ENCODE results near the gene HMOX2.

HMOX2 gene

DNA sequence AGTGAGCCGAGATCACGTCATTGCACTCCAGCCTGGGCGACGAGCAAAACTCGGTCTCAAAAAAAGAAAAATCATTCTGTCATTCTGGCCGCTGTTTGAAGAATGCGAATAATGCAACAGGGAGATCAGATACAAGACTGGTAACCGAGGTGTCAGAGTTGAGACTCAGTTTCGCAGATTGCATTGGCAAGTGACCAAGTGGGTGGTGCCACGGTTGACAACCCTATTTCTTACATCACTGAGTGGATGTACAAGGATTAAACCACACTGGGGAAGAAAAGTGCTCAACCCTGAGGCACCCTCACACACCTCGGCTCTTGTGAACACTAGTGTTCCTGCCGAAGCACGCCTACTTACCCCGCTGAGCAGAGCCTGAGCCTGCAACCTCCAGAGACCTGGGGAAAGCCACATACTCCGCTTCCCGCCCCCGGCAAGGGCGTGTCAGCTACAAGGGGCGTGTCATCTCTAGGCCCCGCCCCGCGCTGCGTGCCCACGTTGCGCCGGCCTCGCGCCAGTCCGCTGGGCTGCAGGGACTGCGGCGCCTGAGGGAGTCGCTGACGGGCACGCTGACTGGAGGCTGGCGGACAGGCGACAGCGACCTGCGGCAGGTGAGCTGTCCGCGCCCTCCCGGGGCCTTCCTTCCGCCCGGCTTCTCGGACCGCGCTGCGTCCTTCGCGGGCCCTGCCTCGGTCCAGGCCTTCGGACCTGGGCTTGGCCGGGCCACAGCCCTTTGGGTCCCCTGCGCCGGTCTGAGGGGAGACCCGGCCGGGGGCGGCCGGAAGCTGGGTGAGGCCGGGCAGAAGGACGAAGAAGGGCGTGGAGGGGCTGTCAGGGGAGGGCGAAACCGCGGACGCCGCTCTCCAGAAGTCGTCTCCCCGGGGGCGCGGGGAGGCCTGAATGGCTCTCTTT is at the start of gene HMOX2:
TSS of gene HMOX2 (plus strand) at position 519 of the 909 bp plus-strand sequence. CDS start 29,127 bp downstream, outside the sequence.
- DNase-seq (ENCODE audit: low read depth, low spot score): peak; percentile 70

DNA sequence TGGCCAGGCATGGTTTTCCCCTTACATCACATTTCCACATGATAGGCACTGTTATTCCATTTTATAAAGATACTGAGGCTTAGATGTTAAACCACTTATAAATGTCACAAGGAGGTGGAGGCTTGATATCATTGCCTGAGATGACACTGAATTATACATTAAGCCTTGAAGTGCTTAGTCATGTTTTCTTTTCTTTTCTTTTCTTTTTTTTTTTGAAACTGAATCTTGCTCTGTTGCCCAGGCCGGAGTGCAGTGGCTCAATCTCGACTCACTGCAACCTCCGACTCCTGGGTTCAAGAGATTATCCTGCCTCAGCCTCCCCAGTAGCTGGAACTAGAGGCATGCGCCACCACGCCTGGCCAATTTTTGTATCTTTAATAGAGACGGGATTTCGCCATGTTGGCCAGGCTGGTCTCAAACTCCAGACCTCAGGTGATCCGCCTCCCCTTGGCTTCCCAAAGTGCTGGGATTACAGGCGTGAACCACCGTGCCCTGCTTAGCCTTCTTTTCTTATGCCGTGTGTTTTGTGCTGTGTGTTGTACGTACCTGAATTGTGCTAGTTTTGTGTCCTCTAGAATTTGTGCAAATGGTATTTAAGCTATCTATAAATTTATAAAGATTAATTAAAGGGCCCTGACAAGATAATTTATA is 49.4 kb upstream of the HMOX2 start:
- DNase-seq (ENCODE audit: low read depth, low spot score): no peak

- no peak for DNase-seq (ENCODE audit: low read depth, low spot score)
These were observed 47.7 kb upstream of the HMOX2 start for GRCh38 chr16:4428500-4428899.

DNA sequence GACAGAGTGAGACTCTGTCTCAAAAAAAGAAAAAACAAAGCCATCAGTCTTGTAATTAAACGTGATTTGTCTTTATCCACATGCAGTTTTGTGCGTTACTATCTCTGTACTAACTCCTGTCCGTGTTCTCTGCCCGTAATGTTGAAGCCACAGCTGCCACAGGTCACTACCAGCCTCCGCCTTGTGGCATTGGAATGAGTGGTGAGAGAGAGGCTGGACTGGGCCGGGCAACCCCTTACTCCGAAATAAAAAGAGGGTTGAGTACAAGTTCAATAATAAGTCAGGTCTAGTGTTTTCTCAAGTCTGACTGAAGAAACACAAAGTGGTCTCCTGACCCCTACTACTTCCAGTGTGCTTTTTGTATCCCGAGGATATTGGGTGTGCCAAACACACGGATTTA is 45.2 kb upstream of the HMOX2 start:
- DNase-seq (ENCODE audit: low read depth, low spot score): no peak

GRCh38 chr16:4433228-4433627 is 43.0 kb upstream of the HMOX2 start:
- DNase-seq (ENCODE audit: low read depth, low spot score): no peak

DNA sequence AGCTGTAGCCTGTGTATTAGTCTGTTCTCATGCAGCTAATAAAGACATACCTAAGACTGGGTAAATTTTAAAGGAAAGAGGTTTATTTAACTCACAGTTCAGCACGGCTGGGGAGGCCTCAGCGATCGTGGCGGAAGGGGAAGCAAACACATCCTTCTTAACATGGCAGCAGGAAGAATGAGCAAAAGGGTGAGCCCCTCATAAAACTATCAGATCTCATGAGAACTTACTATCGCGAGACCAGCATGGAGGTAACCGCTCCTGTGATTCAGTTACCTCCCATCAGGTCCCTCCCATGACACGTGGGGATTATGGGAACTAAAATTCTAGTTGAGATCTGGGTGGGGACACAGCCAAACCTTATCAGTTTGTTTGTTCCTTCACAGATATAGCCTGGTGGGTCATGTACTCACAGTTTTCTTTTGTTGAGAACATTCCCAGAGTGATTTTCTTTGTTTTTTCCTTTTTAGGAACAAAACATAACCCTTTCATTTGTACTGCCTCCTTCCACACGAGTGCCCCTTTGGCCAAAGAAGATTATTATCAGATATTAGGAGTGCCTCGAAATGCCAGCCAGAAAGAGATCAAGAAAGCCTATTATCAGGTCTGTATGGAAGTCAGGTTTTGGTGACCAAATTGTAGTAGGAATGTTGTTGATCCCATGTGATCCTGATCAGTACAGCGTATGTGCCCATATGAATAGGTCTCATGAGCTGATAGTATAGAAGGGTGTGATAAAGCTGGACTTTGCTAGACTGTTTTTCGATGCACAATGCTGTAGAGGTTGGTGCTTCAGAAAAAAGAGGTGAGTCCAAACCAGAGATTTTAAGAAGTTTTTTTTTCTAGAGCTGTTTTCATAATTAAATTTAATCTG is 42.0 kb upstream of the HMOX2 start:
- no peak for DNase-seq (ENCODE audit: low read depth, low spot score)

DNA sequence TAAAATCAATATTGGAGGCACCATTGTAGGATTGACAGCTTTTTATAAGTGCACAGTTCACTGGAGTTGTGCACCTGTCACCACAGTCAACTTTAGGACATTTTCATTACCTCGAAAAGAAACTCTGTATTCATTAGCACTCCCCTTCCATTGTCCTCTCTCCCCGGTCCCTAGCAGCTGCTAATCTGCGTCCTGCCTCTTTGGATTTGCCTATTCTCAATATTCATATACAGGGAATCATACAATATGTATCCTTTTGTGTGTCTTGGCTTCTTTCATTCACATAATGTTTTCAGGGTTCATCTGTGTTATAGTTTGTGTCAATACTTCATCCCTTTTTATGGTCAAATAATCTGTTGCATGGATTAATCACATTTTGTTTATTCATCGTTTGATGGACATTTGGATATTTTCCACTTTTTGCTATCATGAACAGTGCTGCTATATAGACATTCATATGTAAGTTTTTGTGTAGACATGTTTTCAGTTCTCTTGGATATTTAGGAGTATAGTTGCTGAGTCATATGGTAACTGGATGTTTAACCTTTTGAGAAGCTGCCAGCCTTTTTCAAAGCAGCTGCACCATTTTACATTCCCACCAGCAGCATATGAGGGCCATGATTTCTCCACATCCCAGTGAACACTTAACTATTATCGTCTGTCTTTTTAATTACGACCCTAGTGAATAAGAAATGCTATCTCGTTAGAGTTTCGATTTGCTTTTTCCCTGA is 40.7 kb upstream of the HMOX2 start:
- no peak for DNase-seq (ENCODE audit: low read depth, low spot score)

GRCh38 chr16:4437366-4437765 is 38.8 kb upstream of the HMOX2 start:
- DNase-seq (ENCODE audit: low read depth, low spot score): no peak

GRCh38 chr16:4442371-4442770 is 33.8 kb upstream of the HMOX2 start:
- DNase-seq (ENCODE audit: low read depth, low spot score): no peak

GRCh38 chr16:4443271-4443670 is 32.9 kb upstream of the HMOX2 start:
- no peak for DNase-seq (ENCODE audit: low read depth, low spot score)

DNA sequence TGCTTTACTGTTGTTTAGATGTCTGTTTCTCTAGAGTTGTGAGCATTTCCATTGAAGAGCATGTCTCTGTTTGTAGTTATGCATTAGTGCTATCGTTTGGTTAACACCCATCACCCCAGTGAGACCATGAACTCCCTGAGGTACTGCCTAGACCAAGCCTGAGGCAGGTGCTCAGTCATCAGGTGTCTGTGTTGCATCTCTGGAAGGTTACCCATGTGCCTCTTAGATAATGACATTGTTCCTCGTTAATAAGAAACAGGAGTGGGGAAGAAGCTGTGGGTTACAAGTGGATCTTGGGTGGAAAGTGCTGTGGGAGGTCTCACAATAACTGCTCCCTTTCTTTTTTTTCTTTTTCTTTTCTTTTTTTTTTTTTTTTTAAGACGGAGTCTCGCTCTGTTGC is 32.2 kb upstream of the HMOX2 start:
- no peak for DNase-seq (ENCODE audit: low read depth, low spot score)

DNA sequence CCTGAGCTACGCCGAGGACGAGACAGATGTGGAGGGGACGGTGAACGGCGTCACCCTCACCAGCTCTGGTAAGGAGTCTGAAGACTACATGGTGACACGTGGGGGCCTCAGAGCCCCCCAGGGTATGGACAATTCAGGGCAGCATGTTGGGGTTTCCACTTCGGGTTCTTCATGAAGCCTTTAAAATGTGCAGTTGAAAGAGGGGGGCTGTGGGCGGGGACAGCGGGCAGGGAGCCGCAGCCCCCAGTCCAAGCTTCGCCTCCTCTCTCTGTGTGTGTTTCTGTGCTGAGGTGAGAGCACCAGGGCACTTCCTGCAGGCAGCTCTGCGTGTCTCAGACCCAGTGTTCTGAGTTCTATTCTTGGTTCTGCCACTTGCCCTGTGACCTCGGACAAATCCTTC is 25.8 kb upstream of the HMOX2 start:
- no peak for DNase-seq (ENCODE audit: low read depth, low spot score)

DNA sequence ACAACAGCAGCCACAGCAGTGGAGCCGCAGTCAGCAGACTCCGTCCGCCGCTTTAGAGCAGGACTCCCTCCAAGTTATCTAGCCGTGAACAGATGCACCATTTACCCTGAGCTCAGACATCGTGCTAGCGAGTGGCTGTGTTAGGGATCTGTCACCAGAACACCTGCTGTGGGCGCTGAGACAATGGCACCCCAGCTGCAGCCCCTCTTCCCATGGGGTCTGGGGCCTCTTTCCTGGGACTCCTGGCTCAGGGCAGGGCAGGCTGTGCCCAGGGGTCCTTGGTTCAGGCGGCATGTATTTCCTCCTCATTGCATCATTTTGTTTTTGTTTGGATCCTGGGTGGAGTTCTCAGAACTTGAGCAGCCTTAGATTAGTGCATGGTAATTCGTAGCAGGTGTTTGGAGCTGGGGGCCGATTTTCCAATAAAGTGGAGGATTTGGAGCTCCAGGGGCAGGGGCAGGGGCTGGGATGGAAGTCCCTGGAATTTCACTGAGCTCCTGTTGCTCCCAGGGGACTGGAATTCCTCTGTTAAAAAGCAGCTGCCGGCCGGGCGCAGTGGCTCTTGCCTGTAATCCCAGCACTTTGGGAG is 25.2 kb upstream of the HMOX2 start:
- no peak for DNase-seq (ENCODE audit: low read depth, low spot score)

DNA sequence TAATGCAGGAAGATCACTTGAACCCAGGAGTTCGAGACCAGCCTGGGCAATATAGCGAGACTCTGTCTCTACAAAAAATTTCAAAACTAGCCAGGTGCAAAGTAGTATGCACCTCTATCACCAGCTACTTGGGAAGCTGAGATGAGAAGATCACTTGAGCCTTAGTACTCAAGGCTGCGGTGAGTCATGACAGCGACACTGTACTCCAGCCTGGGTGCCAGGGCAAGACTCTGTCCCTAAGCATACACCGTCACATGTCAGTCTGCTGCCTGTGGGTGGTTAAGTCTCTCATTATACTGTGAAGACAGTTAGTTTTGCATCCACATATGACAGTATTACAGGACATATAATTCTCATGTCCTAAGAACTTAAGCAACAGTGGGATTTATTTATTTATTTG is 23.5 kb upstream of the HMOX2 start:
- no peak for DNase-seq (ENCODE audit: low read depth, low spot score)

DNA sequence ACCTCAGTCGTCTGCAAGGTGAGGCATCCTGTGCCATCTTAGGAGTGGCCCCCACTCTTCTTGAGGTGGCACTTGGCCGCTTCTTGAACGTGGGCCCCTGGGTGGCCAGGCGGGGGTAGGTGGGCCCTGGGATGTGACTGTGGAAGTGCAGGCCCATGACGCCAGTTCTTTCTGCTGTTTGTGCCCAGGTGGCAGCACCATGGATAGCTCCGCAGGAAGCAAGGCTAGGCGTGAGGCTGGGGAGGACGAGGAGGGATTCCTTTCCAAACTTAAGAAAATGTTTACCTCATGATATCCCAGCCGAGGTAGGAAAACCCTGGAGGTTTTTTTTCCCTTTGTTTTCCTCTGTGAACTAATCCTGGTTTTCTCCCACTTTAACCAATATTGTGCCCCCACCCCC is 21.6 kb upstream of the HMOX2 start:
- no peak for DNase-seq (ENCODE audit: low read depth, low spot score)

DNA sequence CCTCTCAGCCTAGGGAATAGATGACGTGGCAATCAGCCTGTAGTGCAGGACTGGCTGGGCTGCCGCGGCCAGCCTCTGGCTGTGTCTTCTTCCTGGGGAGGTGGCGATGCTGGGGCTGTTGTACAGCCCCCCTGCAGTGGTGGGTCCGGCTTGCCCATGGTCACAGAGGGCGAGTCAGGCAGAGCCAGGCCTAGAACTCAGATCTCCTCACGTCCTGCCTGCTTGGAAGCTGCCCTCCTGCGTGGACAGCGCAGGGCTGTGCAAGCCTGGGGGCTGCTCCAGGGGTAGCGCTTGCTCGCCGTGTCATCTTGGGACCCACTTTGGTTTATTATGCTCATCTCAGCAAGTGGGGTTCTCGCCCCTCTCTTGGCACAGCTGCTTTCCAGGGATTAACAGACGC is 21.1 kb upstream of the HMOX2 start:
- no peak for DNase-seq (ENCODE audit: low read depth, low spot score)

- no peak for DNase-seq (ENCODE audit: low read depth, low spot score)
These were observed 20.2 kb upstream of the HMOX2 start for GRCh38 chr16:4455951-4456350.

- no peak for DNase-seq (ENCODE audit: low read depth, low spot score)
These were observed 15.3 kb upstream of the HMOX2 start for GRCh38 chr16:4460936-4461249.

GRCh38 chr16:4461250-4462085 is 14.7 kb upstream of the HMOX2 start:
- no peak for DNase-seq (ENCODE audit: low read depth, low spot score)

DNA sequence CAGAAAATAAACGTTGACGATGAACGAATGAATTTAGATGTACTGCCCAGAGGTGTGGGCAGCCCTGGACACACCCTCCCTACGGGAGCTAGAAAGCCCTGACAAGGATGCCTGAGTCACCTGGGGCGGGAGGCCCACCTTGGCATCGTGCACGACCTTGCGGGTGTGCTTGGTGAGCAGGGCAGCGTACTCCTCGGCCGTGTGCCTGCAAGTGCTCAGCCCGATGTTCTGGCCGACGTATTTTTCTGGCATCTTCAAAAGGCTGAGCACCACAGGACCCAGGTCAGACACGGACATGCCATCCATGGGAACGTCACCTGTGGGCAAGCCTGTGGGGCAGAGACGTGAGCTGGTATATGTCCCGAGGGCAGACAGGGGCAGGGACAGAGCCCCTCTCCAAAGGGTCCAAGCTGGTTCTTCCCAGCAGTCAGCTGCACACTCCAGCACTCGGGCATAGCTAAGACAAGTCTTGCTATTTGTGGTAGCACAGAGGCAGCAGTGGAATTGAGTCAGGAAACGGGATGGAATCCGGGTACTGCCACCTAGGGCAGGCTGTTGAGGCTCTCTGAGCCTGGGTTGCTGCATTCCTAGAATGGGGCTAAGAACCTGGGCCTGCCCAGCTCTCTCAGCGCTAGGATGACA is 12.6 kb upstream of the HMOX2 start:
- DNase-seq (ENCODE audit: low read depth, low spot score): no peak
